HEK293 (cell line): ENCODE data around the gene AGAP3.

Experiments used
- ZBTB48 ChIP-seq: fragments of 450-650 bp; formaldehyde crosslinking; IDR thresholded peaks from 2 replicates; pipeline ENCODE4 v1.5.1; 2016; ENCODE audit warnings: missing biosample characterization, missing genetic modification characterization
- ZFP41 ChIP-seq: fragments of 450-650 bp; formaldehyde crosslinking; IDR thresholded peaks from 2 replicates; pipeline ENCODE4 v1.5.1; 2016; ENCODE audit warnings: missing biosample characterization, missing genetic modification characterization, borderline replicate concordance
- ZNF10 ChIP-seq: fragments of 450-650 bp; formaldehyde crosslinking; IDR thresholded peaks from 2 replicates; pipeline ENCODE4 v1.5.1; 2017; ENCODE audit warnings: missing biosample characterization, missing genetic modification characterization
- ZNF146 ChIP-seq: fragments of 450-650 bp; formaldehyde crosslinking; IDR thresholded peaks from 2 replicates; pipeline ENCODE4 v1.5.1; 2016; ENCODE audit warnings: missing biosample characterization, missing genetic modification characterization
- ZNF148 ChIP-seq: fragments of 450-650 bp; formaldehyde crosslinking; IDR thresholded peaks from 2 replicates; pipeline ENCODE4 v1.5.0; 2017; ENCODE audit warnings: missing biosample characterization, missing genetic modification characterization, borderline replicate concordance
- ZNF16 ChIP-seq: fragments of 450-650 bp; formaldehyde crosslinking; IDR thresholded peaks from 2 replicates; pipeline ENCODE4 v1.5.1; 2016; ENCODE audit warnings: low read depth, missing biosample characterization, missing genetic modification characterization
- ZNF248 ChIP-seq: fragments of 450-650 bp; formaldehyde crosslinking; IDR thresholded peaks from 2 replicates; pipeline ENCODE4 v1.5.1; 2017; ENCODE audit warnings: missing biosample characterization, missing genetic modification characterization
- ZNF311 ChIP-seq: fragments of 450-650 bp; formaldehyde crosslinking; IDR thresholded peaks from 2 replicates; pipeline ENCODE4 v1.5.1; 2017; ENCODE audit warnings: missing biosample characterization, missing genetic modification characterization, borderline replicate concordance
- ZNF341 ChIP-seq: fragments of 450-650 bp; formaldehyde crosslinking; IDR thresholded peaks from 2 replicates; pipeline ENCODE4; 2016; ENCODE audit warnings: low read depth, missing biosample characterization, missing genetic modification characterization
- ZNF391 ChIP-seq: fragments of 450-650 bp; formaldehyde crosslinking; IDR thresholded peaks from 2 replicates; pipeline ENCODE4 v1.5.1; 2016; ENCODE audit warnings: low read depth, missing biosample characterization, missing genetic modification characterization, borderline replicate concordance
- ZNF404 ChIP-seq: fragments of 450-650 bp; formaldehyde crosslinking; IDR thresholded peaks from 2 replicates; pipeline ENCODE4 v1.5.1; 2017; ENCODE audit warnings: missing biosample characterization, missing genetic modification characterization
- ZNF423 ChIP-seq: fragments of 450-650 bp; formaldehyde crosslinking; IDR thresholded peaks from 2 replicates; pipeline ENCODE4 v1.5.1; 2016; ENCODE audit warnings: missing biosample characterization, missing genetic modification characterization
- ZNF426 ChIP-seq: fragments of 450-650 bp; formaldehyde crosslinking; IDR thresholded peaks from 2 replicates; pipeline ENCODE4 v1.5.1; 2017; ENCODE audit warnings: missing biosample characterization, missing genetic modification characterization, mild to moderate bottlenecking, inconsistent platforms, moderate library complexity
- ZNF768 ChIP-seq: fragments of 450-650 bp; formaldehyde crosslinking; IDR thresholded peaks from 2 replicates; pipeline ENCODE4 v1.5.1; 2018; ENCODE audit warnings: missing biosample characterization, mild to moderate bottlenecking, missing genetic modification characterization
- ZNF792 ChIP-seq: fragments of 450-650 bp; formaldehyde crosslinking; IDR thresholded peaks from 2 replicates; pipeline ENCODE4 v1.5.1; 2016; ENCODE audit warnings: missing biosample characterization, missing genetic modification characterization
- ZNF843 ChIP-seq: fragments of 450-650 bp; formaldehyde crosslinking; IDR thresholded peaks from 2 replicates; pipeline ENCODE4 v1.5.1; 2016; ENCODE audit warnings: missing biosample characterization, missing genetic modification characterization
- TF ChIP-seq, protein P1 (sequence below): fragments of 450-650 bp; formaldehyde crosslinking; IDR thresholded peaks from 2 replicates; pipeline ENCODE4 v1.5.1; 2016; ENCODE audit warnings: missing biosample characterization, missing genetic modification characterization
- TF ChIP-seq, protein P2 (sequence below): fragments of 450-650 bp; formaldehyde crosslinking; IDR thresholded peaks from 2 replicates; pipeline ENCODE4 v1.5.1; 2016; ENCODE audit warnings: missing biosample characterization, missing genetic modification characterization
- TF ChIP-seq, protein P3 (sequence below): fragments of 450-650 bp; formaldehyde crosslinking; IDR thresholded peaks from 2 replicates; pipeline ENCODE4 v1.5.1; 2016; ENCODE audit warnings: missing biosample characterization, missing genetic modification characterization
- TF ChIP-seq, protein P4 (sequence below): fragments of 450-650 bp; formaldehyde crosslinking; optimal IDR thresholded peaks from 2 replicates; pipeline ENCODE3; 2016; ENCODE audit warnings: missing biosample characterization, mild to moderate bottlenecking, missing genetic modification characterization
- TF ChIP-seq, protein P5 (sequence below): fragments of 450-650 bp; formaldehyde crosslinking; IDR thresholded peaks from 2 replicates; pipeline ENCODE4 v1.5.1; 2016; ENCODE audit warnings: missing biosample characterization, missing genetic modification characterization, borderline replicate concordance

Gene AGAP3

DNA sequence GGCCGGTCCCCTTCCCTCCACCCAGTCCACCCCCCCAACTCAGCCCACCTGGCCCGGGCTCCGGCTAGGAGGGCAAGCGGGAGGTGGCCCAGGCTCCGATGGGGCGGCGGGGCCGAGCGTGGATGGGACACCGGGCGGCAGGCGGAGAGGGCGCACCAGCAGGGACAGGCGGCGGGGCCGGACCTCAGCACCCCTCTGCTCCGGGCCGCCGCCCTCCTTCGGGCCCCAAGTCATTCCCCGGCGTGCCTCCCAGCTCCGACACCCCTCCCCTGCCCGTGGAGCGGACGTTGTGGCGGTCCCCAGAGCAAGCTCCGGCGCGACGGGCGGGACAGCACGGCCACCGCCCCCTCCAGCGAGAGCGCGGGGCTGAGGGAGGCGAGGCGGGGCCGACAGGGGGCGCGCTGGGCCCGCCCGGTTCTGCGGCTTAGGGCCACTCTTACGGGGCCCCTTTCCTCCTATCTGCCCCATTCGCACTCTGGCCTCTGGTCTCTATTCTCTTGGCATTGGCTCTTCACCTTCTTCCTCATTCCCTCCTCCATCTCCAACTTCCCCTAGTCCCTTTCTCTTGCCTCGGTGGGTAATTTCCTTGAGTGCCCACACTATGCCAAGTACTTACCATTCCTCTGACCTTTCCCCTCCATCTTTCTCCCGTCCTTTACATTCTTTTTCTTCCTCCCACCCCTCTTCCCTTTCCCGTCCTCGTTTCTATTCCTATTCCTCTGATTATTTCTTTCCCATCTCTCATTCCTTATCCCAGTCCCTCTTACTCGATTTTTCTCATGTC is 81.9 kb downstream of the AGAP3 start (continued):
- TF ChIP-seq, protein P1, sequence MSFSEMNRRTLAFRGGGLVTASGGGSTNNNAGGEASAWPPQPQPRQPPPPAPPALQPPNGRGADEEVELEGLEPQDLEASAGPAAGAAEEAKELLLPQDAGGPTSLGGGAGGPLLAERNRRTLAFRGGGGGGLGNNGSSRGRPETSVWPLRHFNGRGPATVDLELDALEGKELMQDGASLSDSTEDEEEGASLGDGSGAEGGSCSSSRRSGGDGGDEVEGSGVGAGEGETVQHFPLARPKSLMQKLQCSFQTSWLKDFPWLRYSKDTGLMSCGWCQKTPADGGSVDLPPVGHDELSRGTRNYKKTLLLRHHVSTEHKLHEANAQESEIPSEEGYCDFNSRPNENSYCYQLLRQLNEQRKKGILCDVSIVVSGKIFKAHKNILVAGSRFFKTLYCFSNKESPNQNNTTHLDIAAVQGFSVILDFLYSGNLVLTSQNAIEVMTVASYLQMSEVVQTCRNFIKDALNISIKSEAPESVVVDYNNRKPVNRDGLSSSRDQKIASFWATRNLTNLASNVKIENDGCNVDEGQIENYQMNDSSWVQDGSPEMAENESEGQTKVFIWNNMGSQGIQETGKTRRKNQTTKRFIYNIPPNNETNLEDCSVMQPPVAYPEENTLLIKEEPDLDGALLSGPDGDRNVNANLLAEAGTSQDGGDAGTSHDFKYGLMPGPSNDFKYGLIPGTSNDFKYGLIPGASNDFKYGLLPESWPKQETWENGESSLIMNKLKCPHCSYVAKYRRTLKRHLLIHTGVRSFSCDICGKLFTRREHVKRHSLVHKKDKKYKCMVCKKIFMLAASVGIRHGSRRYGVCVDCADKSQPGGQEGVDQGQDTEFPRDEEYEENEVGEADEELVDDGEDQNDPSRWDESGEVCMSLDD (tag by site-specific recombination) = peak; percentile 52; the same call in 1 of the 2 replicates
- TF ChIP-seq, protein P2, sequence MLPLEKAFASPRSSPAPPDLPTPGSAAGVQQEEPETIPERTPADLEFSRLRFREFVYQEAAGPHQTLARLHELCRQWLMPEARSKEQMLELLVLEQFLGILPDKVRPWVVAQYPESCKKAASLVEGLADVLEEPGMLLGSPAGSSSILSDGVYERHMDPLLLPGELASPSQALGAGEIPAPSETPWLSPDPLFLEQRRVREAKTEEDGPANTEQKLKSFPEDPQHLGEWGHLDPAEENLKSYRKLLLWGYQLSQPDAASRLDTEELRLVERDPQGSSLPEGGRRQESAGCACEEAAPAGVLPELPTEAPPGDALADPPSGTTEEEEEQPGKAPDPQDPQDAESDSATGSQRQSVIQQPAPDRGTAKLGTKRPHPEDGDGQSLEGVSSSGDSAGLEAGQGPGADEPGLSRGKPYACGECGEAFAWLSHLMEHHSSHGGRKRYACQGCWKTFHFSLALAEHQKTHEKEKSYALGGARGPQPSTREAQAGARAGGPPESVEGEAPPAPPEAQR (tag by site-specific recombination) = no peak
- TF ChIP-seq ZNF341 (tag by site-specific recombination) (peak; percentile 78), ZNF10 (0 out of 2 replicates have a peak, but pooled peaks have one; percentile 27), ZNF146 (tag by site-specific recombination) (no peak), ZNF423 (tag by site-specific recombination) (peak; percentile 63; the same call in 1 of the 2 replicates), ZNF248 (tag by site-specific recombination) (0 out of 2 replicates have a peak, but pooled peaks have one; percentile 46), ZNF391 (tag by site-specific recombination) (peak; percentile 36; the same call in 1 of the 2 replicates), ZNF16 (tag by site-specific recombination) (no peak), ZNF311 (tag by site-specific recombination) (no peak), ZNF426 (no peak), ZNF768 (tag by site-specific recombination) (no peak), ZNF792 (no peak), ZNF404 (tag by site-specific recombination) (no peak), ZBTB48 (tag by site-specific recombination) (peak; percentile 94), ZNF148 (tag by site-specific recombination) (no peak), ZFP41 (no peak), ZNF843 (tag by site-specific recombination) (no peak)
- TF ChIP-seq, protein P3, sequence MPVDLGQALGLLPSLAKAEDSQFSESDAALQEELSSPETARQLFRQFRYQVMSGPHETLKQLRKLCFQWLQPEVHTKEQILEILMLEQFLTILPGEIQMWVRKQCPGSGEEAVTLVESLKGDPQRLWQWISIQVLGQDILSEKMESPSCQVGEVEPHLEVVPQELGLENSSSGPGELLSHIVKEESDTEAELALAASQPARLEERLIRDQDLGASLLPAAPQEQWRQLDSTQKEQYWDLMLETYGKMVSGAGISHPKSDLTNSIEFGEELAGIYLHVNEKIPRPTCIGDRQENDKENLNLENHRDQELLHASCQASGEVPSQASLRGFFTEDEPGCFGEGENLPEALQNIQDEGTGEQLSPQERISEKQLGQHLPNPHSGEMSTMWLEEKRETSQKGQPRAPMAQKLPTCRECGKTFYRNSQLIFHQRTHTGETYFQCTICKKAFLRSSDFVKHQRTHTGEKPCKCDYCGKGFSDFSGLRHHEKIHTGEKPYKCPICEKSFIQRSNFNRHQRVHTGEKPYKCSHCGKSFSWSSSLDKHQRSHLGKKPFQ = no peak
- TF ChIP-seq, protein P4, sequence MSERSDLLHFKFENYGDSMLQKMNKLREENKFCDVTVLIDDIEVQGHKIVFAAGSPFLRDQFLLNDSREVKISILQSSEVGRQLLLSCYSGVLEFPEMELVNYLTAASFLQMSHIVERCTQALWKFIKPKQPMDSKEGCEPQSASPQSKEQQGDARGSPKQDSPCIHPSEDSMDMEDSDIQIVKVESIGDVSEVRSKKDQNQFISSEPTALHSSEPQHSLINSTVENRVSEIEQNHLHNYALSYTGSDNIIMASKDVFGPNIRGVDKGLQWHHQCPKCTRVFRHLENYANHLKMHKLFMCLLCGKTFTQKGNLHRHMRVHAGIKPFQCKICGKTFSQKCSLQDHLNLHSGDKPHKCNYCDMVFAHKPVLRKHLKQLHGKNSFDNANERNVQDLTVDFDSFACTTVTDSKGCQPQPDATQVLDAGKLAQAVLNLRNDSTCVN = peak; percentile 92
- TF ChIP-seq, protein P5, sequence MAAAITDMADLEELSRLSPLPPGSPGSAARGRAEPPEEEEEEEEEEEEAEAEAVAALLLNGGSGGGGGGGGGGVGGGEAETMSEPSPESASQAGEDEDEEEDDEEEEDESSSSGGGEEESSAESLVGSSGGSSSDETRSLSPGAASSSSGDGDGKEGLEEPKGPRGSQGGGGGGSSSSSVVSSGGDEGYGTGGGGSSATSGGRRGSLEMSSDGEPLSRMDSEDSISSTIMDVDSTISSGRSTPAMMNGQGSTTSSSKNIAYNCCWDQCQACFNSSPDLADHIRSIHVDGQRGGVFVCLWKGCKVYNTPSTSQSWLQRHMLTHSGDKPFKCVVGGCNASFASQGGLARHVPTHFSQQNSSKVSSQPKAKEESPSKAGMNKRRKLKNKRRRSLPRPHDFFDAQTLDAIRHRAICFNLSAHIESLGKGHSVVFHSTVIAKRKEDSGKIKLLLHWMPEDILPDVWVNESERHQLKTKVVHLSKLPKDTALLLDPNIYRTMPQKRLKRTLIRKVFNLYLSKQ (tag by site-specific recombination) = no peak
